GM12864 (cell line): ENCODE data around the gene ZBTB11.
"Not testable (repeated sequence)": the region's sequence is repeated elsewhere in the genome, so short reads cannot be mapped to it uniquely, and the experiment has no call there.

ENCODE experiments used
- DNase-seq: peaks from one replicate; pipeline ENCODE4 v3.0.0-alpha.2; 2011; ENCODE audit warnings: low read depth
- H3K4me3 ChIP-seq: 2 replicates; pipeline ENCODE4 v1.5.1; 2011; ENCODE audit warnings: mild to moderate bottlenecking, low read depth, low read length, control low read depth
- TF ChIP-seq, protein P1 (sequence below): IDR thresholded peaks from 2 replicates; pipeline ENCODE4 v1.5.1; 2011; ENCODE audit warnings: low read depth, mild to moderate bottlenecking, moderate library complexity, low read length, control low read depth, inconsistent platforms; ENCODE audit errors: missing control alignments

Gene ZBTB11

DNA sequence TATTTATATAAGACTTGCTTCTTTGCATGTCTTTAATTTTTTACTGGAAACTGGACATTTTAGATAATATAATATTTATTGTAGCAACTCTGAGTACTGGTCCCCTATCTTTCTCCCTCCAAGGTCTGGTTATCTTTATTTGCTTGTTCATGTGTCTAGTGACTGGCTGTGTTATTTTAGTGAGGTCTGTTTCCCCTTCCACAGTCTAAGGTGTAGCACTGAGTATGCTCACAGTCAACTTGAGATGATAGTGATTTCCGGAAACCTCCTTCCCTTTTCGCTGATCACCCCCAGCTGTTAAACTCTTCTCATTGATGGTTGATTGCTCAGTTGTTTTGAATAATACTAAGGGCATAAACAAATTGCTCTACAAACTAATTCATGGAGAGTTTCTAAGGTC lies 65.9 kb downstream of the ZBTB11 start:
- H3K4me3 ChIP-seq: no peak overlapping the region
- DNase-seq: peak; percentile 50
- TF ChIP-seq, protein P1, sequence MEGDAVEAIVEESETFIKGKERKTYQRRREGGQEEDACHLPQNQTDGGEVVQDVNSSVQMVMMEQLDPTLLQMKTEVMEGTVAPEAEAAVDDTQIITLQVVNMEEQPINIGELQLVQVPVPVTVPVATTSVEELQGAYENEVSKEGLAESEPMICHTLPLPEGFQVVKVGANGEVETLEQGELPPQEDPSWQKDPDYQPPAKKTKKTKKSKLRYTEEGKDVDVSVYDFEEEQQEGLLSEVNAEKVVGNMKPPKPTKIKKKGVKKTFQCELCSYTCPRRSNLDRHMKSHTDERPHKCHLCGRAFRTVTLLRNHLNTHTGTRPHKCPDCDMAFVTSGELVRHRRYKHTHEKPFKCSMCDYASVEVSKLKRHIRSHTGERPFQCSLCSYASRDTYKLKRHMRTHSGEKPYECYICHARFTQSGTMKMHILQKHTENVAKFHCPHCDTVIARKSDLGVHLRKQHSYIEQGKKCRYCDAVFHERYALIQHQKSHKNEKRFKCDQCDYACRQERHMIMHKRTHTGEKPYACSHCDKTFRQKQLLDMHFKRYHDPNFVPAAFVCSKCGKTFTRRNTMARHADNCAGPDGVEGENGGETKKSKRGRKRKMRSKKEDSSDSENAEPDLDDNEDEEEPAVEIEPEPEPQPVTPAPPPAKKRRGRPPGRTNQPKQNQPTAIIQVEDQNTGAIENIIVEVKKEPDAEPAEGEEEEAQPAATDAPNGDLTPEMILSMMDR: no peak

DNA sequence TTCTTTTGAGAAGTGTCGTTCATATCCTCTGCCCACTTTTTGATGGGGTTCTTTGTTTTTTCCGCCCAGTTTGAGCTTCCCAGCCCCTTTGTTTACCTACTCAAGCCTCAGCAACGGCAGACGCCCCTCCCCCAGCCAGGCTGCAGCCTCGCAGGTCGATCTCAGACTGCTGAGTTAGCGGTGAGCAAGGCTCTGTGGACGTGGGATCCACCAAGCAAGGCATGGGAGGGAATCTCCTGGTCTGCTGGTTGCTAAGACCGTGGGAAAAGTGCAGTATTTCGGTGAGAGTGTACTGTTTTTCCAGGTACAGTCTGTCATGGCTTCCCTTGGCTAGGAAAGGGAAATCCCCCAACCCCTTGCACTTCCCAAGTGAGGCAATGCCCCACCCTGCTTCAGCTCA lies 71.5 kb downstream of the ZBTB11 start:
- DNase-seq, H3K4me3 ChIP-seq: not testable (repeated sequence)

DNA sequence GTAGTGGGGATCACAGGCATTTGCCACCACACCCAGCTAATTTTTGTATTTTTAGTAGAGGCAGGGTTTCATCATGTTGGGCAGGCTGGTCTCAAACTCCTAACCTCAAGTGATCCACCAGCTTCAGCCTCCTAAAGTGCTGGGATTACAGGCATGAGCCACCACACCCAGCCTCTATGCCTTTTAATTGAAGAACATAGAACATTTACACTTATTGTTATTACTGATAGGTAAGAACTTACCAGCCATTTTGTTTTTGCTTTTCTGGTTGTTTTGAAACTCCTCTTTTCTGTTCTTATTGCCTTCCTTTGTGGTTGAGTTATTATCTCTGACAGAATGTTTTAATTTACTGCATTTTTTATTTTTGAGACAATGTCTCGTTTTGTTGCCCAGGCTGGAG lies 73.7 kb downstream of the ZBTB11 start:
- H3K4me3 ChIP-seq: no peak overlapping the region
- no peak for DNase-seq
- TF ChIP-seq, protein P1: no peak

DNA sequence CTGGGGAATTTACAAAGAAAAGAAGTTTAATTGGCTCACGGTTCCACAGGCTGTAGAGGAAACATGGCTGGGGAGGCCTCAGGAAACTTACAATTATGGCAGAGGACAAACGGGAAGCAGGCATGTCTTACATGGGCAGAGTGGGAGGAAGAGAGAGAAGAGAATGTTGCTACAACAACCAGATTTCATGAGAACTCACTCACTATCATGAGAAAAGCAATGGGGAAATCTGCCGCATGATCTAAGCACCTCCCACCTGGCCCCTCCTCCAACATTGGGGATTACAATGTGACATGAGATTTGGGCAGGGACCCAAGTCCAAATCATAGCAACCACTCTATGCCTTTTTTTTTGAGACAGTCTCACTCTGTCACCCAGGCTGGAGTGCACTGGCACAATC lies 74.2 kb downstream of the ZBTB11 start:
- no peak for DNase-seq
- no peak overlapping the region for H3K4me3 ChIP-seq
- TF ChIP-seq, protein P1: no peak
